B cell (primary cell): Measurements from ENCODE around the gene CNIH4.
"Not testable (repeated sequence)": the region's sequence is repeated elsewhere in the genome, so short reads cannot be mapped to it uniquely, and the experiment has no call there.

Experiments used
- EZH2 ChIP-seq: IDR thresholded peaks from 2 replicates; pipeline ENCODE4 v1.6.1; 2012; ENCODE audit warnings: borderline replicate concordance, low read depth, mild to moderate bottlenecking, moderate library complexity, low read length; ENCODE audit not compliant: insufficient read depth, poor library complexity, severe bottlenecking
- TF ChIP-seq, protein P1 (sequence below): fragments of 200-600 bp; IDR thresholded peaks from one replicate; pipeline ENCODE4 v1.8.0; 2022; ENCODE audit warnings: antibody characterized with exemption, mild to moderate bottlenecking

DNA sequence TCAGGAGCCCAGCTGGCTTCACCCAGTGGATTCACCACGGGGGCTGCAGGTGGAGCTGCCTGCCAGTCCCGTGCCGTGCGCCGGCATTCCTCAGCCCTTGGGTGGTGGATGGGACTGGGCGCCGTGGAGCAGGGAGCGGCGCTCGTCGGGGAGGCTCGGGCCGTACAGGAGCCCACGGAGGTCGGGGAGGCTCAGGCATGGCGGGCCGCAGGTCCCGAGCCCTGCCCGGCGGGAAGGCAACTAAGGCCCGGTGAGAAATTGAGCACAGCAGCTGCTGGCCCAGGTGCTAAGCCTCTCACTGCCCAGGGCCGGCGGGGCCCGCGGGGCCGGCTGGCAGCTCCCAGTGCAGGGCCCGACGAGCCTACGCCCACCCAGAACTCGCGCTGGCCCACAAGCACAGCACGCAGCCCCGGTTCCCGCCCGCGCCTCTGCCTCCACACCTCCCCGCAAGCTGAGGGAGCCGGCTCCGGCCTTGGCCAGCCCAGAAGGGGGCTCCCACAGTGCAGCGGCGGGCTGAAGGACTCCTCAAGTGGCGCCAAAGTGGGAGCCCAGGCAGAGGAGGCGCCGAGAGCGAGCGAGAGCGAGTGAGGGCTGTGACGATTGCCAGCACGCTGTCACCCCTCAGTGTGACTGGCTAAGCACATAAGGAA lies 4.1 kb upstream of the CNIH4 start:
- TF ChIP-seq, protein P1, sequence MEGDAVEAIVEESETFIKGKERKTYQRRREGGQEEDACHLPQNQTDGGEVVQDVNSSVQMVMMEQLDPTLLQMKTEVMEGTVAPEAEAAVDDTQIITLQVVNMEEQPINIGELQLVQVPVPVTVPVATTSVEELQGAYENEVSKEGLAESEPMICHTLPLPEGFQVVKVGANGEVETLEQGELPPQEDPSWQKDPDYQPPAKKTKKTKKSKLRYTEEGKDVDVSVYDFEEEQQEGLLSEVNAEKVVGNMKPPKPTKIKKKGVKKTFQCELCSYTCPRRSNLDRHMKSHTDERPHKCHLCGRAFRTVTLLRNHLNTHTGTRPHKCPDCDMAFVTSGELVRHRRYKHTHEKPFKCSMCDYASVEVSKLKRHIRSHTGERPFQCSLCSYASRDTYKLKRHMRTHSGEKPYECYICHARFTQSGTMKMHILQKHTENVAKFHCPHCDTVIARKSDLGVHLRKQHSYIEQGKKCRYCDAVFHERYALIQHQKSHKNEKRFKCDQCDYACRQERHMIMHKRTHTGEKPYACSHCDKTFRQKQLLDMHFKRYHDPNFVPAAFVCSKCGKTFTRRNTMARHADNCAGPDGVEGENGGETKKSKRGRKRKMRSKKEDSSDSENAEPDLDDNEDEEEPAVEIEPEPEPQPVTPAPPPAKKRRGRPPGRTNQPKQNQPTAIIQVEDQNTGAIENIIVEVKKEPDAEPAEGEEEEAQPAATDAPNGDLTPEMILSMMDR = not testable (repeated sequence)
- TF ChIP-seq EZH2 = not testable (repeated sequence)
